ENCODE data around the gene RRAD.

The RRAD gene

DNA sequence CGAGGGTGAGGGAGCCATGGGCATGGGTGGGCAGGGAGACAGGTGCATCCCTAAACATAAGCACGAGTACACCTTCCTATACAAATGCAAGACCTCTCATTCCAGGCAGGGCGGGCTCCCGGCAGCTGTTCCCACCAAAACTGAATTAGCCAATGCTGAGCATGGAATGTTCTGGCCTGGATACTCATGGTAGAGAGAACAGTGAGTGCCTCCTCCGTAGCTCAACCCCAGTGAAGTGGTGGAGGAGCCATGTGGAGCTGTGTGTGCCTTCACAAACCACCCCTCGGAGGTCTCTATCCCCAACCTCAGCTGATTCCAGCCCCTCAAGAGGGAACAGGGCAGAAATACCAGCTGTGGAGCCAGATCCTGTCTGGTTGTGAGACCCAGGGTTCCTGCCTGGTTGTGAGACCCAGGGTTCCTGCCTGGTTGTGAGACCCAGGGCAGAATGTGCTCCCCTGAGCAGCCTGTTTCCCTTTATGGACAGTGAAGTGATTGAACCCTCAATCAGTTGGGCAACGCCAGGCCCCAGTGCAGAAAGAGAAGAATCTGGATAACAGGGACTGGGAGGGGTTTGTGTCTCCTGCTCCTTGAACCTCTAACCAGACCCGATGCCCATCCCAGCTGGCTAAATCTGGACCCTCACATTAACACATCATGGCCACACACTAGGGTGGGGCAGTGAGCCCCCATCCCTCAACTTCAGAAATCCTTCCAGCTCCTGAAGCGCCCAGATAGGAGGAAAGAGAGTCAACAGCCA lies 4.2 kb downstream of the RRAD start:
- Histone ChIP-seq H3K27ac (ENCODE audit: low read length) (no peak overlapping the region), H3K4me2 (ENCODE audit: insufficient read depth, low read length) (no peak overlapping the region), H4K20me1 (ENCODE audit: insufficient read depth, low read length) (0 out of 2 replicates have a peak, but pooled peaks cover 3% of the 10 kb centered on the region), H3K36me3 (ENCODE audit: insufficient read depth, low read length) (no peaks in the 10 kb centered on the region), H3K4me3 (ENCODE audit: low read depth in 1 of 2, low read length in 2 of 2) (no peak overlapping the region), H3K9ac (ENCODE audit: low read depth, low read length) (no peak overlapping the region), H2AFZ (ENCODE audit: low read depth, low read length) (no peak overlapping the region), H3K4me1 (ENCODE audit: insufficient read depth, low read length) (no peaks in the 10 kb centered on the region), H3K27me3 (ENCODE audit: insufficient read depth, low read length, poor library complexity) (peaks cover 7% of the 10 kb centered on the region), H3K79me2 (ENCODE audit: insufficient read depth, low read length) (no peaks in the 10 kb centered on the region), H3K9me3 (ENCODE audit: insufficient read depth, low read length, severe bottlenecking) (no peaks in the 10 kb centered on the region)
- TF ChIP-seq, protein P1, sequence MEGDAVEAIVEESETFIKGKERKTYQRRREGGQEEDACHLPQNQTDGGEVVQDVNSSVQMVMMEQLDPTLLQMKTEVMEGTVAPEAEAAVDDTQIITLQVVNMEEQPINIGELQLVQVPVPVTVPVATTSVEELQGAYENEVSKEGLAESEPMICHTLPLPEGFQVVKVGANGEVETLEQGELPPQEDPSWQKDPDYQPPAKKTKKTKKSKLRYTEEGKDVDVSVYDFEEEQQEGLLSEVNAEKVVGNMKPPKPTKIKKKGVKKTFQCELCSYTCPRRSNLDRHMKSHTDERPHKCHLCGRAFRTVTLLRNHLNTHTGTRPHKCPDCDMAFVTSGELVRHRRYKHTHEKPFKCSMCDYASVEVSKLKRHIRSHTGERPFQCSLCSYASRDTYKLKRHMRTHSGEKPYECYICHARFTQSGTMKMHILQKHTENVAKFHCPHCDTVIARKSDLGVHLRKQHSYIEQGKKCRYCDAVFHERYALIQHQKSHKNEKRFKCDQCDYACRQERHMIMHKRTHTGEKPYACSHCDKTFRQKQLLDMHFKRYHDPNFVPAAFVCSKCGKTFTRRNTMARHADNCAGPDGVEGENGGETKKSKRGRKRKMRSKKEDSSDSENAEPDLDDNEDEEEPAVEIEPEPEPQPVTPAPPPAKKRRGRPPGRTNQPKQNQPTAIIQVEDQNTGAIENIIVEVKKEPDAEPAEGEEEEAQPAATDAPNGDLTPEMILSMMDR (IDR thresholded peaks at IDR 0.05; ENCODE audit: borderline replicate concordance, extremely low read depth, low read length, poor library complexity, severe bottlenecking) = no peak
- TF ChIP-seq EZH2 (IDR thresholded peaks at IDR 0.05; ENCODE audit: borderline replicate concordance, low read depth, low read length, severe bottlenecking) = no peak
- DNase-seq = no peak
- no peak for ATAC-seq (ENCODE audit: insufficient read depth, low read depth)

GRCh38 chr16:66920299-66920590 lies 5.1 kb downstream of the RRAD start:
- H3K9ac ChIP-seq (ENCODE audit: low read depth, low read length) = no peak overlapping the region
- H3K4me3 ChIP-seq (ENCODE audit: low read depth in 1 of 2, low read length in 2 of 2) = no peak overlapping the region
- H3K27ac ChIP-seq (ENCODE audit: low read length) = no peak overlapping the region
- H4K20me1 ChIP-seq (ENCODE audit: insufficient read depth, low read length) = 0 out of 2 replicates have a peak, but pooled peaks cover 3% of the 10 kb centered on the region
- H3K4me2 ChIP-seq (ENCODE audit: insufficient read depth, low read length) = no peak overlapping the region
- H3K9me3 ChIP-seq (ENCODE audit: insufficient read depth, low read length, severe bottlenecking) = no peaks in the 10 kb centered on the region
- H2AFZ ChIP-seq (ENCODE audit: low read depth, low read length) = no peak overlapping the region
- no peaks in the 10 kb centered on the region for H3K79me2 ChIP-seq (ENCODE audit: insufficient read depth, low read length)
- TF ChIP-seq, protein P1 (IDR thresholded peaks at IDR 0.05; ENCODE audit: borderline replicate concordance, extremely low read depth, low read length, poor library complexity, severe bottlenecking) = no peak
- no peak for TF ChIP-seq EZH2 (IDR thresholded peaks at IDR 0.05; ENCODE audit: borderline replicate concordance, low read depth, low read length, severe bottlenecking)
- DNase-seq = no peak
- peaks cover 7% of the 10 kb centered on the region for H3K27me3 ChIP-seq (ENCODE audit: insufficient read depth, low read length, poor library complexity)
- ATAC-seq (ENCODE audit: insufficient read depth, low read depth) = no peak
- H3K4me1 ChIP-seq (ENCODE audit: insufficient read depth, low read length) = no peaks in the 10 kb centered on the region
- no peaks in the 10 kb centered on the region for H3K36me3 ChIP-seq (ENCODE audit: insufficient read depth, low read length)

- ATAC-seq (ENCODE audit: insufficient read depth, low read depth) = no peak
Observed at GRCh38 chr16:66919569-66920298, 5.6 kb downstream of the RRAD start.

More at GRCh38 chr16:66919569-66920298, 5.6 kb downstream of the RRAD start:
- TF ChIP-seq, protein P1 (IDR thresholded peaks at IDR 0.05; ENCODE audit: borderline replicate concordance, extremely low read depth, low read length, poor library complexity, severe bottlenecking) = no peak
- no peak for TF ChIP-seq EZH2 (IDR thresholded peaks at IDR 0.05; ENCODE audit: borderline replicate concordance, low read depth, low read length, severe bottlenecking)
- Histone ChIP-seq H3K4me3 (ENCODE audit: low read depth in 1 of 2, low read length in 2 of 2) (no peak overlapping the region), H3K9me3 (ENCODE audit: insufficient read depth, low read length, severe bottlenecking) (no peaks in the 10 kb centered on the region), H3K27me3 (ENCODE audit: insufficient read depth, low read length, poor library complexity) (peaks cover 7% of the 10 kb centered on the region), H2AFZ (ENCODE audit: low read depth, low read length) (no peak overlapping the region), H3K9ac (ENCODE audit: low read depth, low read length) (no peak overlapping the region), H3K4me2 (ENCODE audit: insufficient read depth, low read length) (no peak overlapping the region), H4K20me1 (ENCODE audit: insufficient read depth, low read length) (0 out of 2 replicates have a peak, but pooled peaks cover 3% of the 10 kb centered on the region), H3K27ac (ENCODE audit: low read length) (no peak overlapping the region), H3K79me2 (ENCODE audit: insufficient read depth, low read length) (no peaks in the 10 kb centered on the region), H3K4me1 (ENCODE audit: insufficient read depth, low read length) (no peaks in the 10 kb centered on the region), H3K36me3 (ENCODE audit: insufficient read depth, low read length) (no peaks in the 10 kb centered on the region)
- DNase-seq = no peak
